Transverse colon (tissue), 4 donors: ENCODE data around the gene MKLN1. TPM values are rescaled to one million over a fixed set of nuclear protein-coding genes. Genes with fewer than 3 reads are reported as not detected.

ENCODE experiments used
- DNase-seq: peaks from one replicate; pipeline ENCODE4 v3.0.0-alpha.2; 2019
- H3K27ac ChIP-seq, 4 donors: fragments of 200-600 bp; sonication (generic); 2 replicates each; pipeline ENCODE4 v1.5.1; 2016 to 2018; ENCODE audit warnings: inconsistent platforms in 4 of 4
- H3K27me3 ChIP-seq: fragments of 200-600 bp; sonication (generic); 2 replicates; pipeline ENCODE4 v1.5.1; 2017; ENCODE audit warnings: inconsistent platforms
- H3K36me3 ChIP-seq, 4 donors: fragments of 200-600 bp; sonication (generic); 2 replicates each; pipeline ENCODE4 v1.5.1; 2017 to 2019; ENCODE audit warnings: inconsistent platforms in 4 of 4
- H3K4me1 ChIP-seq, 4 donors: fragments of 200-600 bp; sonication (generic); 2 replicates each; pipeline ENCODE4 v1.5.1; 2017 to 2020; ENCODE audit warnings: inconsistent platforms in 4 of 4
- H3K4me3 ChIP-seq, 4 donors: fragments of 200-600 bp; sonication (generic); 1 replicate in 1 of 4; 2 replicates in 3 of 4; pipeline versions ENCODE4 v1.5.1 to v1.6.1; 2017 to 2019; ENCODE audit warnings: inconsistent platforms in 4 of 4
- H3K9me3 ChIP-seq, 2 donors: fragments of 200-600 bp; sonication (generic); 2 replicates each; pipeline ENCODE4 v1.5.1; 2017 to 2019; ENCODE audit warnings: inconsistent platforms in 2 of 2
- CTCF ChIP-seq, 5 experiments: fragments of 200-600 bp in 3 of 5; fragments of 450-650 bp in 2 of 5; sonication (generic) in 3 of 5; IDR thresholded peaks; 1 replicate in 2 of 5; 2 replicates in 3 of 5; pipeline ENCODE4 v1.5.1; 2016 to 2017; ENCODE audit warnings: antibody characterized with exemption in 5 of 5, inconsistent platforms in 3 of 5, mild to moderate bottlenecking in 2 of 5, moderate library complexity in 1 of 5
- EP300 ChIP-seq: sonication (generic); formaldehyde crosslinking; IDR thresholded peaks from one replicate; pipeline ENCODE4 v1.6.1; 2017; ENCODE audit warnings: antibody characterized with exemption, low read depth
- POLR2A ChIP-seq: fragments of 450-650 bp; IDR thresholded peaks from one replicate; pipeline ENCODE4 v1.6.1; 2016; ENCODE audit warnings: antibody characterized with exemption, mild to moderate bottlenecking, moderate library complexity
- POLR2AphosphoS5 ChIP-seq, 3 donors: sonication (generic); formaldehyde crosslinking; IDR thresholded peaks; one replicate each; pipeline ENCODE4 v1.6.1; 2016; ENCODE audit warnings: antibody characterized with exemption in 3 of 3
- WGBS, 2 donors: methylation state at CpG; one replicate each; pipeline ENCODE4 v1.1.5; 2018; ENCODE audit warnings: low coverage in 1 of 2; 5-methylcytosine and 5-hydroxymethylcytosine counted together
- in situ Hi-C, 4 donors: fragments of 200-750 bp; cut with MboI; loops; one replicate each; pipeline versions ENCODE4 v1.15.0 to v1.15.1; 2017; ENCODE audit warnings: low sequenced_read_pairs in 3 of 4, low pct_ligation_motif_present in 1 of 4, low pct_unique_long_range_greater_than_20kb in 1 of 4
- intact Hi-C: fragments of 100-400 bp; cut with DNase I; formaldehyde crosslinking; loops from one replicate; pipeline ENCODE4 v1.15.1; 2023; ENCODE audit warnings: low total_unique reads
- total RNA-seq, 4 donors: library from RNA; depleted of rRNA; stranded (reverse); fragments of >200 nt; gene quantifications; one replicate each; pipeline ENCODE4 v1.1.0, GENCODE V29; 2016

MKLN1 gene
- total RNA-seq, 4 donors from 2014 or later = 30.7 to 87.0 (median 48.6) TPM

GRCh38 chr7:131499801-131500200 is 172.1 kb downstream of the MKLN1 start:
- in situ Hi-C loops (no loop called here), intact Hi-C loops (no loop called here)
- no peaks in the 10 kb centered on the region for H3K9me3 ChIP-seq
- peaks cover 0 to 14% (median 7%) of the 10 kb centered on the region in 4 donors for H3K4me1 ChIP-seq
- H3K4me3 ChIP-seq = no peak overlapping the region
- TF ChIP-seq POLR2AphosphoS5 (IDR thresholded peaks at IDR 0.05) (no peak), POLR2A (no peak), CTCF (IDR thresholded peaks at IDR 0.05) (no peak), EP300 (no peak)
- H3K27ac ChIP-seq = no peak overlapping the region
- H3K36me3 ChIP-seq = no peaks in the 10 kb centered on the region
- 89 to 93% methylated on average over 3 to 6 of the region's 6 CpGs for WGBS, 2 donors
- H3K27me3 ChIP-seq = no peaks in the 10 kb centered on the region
- DNase-seq = no peak

GRCh38 chr7:131500357-131500756 is 172.7 kb downstream of the MKLN1 start:
- in situ Hi-C loops = no loop called here
- Histone ChIP-seq H3K27ac (no peak overlapping the region), H3K4me3 (no peak overlapping the region), H3K4me1 (peaks cover 0 to 14% (median 7%) of the 10 kb centered on the region in 4 donors), H3K36me3 (no peaks in the 10 kb centered on the region), H3K27me3 (no peaks in the 10 kb centered on the region), H3K9me3 (no peaks in the 10 kb centered on the region)
- intact Hi-C loops = no loop called here
- WGBS, 2 donors = 94% methylated on average over 1 of the region's 1 CpG; no CpG with 5 or more reads in 1 of the 2 donors
- DNase-seq = no peak
- TF ChIP-seq EP300 (no peak), CTCF (IDR thresholded peaks at IDR 0.05) (no peak), POLR2A (no peak), POLR2AphosphoS5 (IDR thresholded peaks at IDR 0.05) (no peak)

DNA sequence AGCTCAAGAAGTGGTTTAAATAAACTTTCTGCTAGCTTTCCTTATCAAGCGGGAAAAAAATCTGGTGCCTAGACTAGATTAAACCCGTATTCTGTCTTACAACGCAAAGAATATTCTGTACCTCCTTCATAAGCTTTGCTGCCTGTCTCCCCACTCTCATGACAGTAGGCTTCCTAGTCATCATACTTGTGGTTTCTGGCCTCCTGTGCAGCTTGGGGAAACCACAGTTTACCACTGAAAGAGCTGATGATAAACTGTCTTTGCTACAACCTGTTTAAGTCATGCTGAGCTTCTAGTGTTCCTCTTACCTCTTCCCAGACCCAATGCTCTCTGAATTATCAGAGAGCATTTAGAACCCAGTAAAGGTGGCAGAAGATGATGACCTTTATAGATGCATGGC is 173.7 kb downstream of the MKLN1 start:
- TF ChIP-seq POLR2A (no peak), EP300 (no peak), CTCF (IDR thresholded peaks at IDR 0.05) (no peak), POLR2AphosphoS5 (IDR thresholded peaks at IDR 0.05) (no peak)
- no peak overlapping the region for H3K27ac ChIP-seq
- H3K27me3 ChIP-seq = no peaks in the 10 kb centered on the region
- H3K4me3 ChIP-seq = no peak overlapping the region
- H3K4me1 ChIP-seq = peaks cover 0 to 14% (median 7%) of the 10 kb centered on the region in 4 donors
- intact Hi-C loops (no loop called here), in situ Hi-C loops (no loop called here)
- 69 to 76% methylated on average over 3 of the region's 3 CpGs for WGBS, 2 donors
- H3K36me3 ChIP-seq = no peaks in the 10 kb centered on the region
- no peak for DNase-seq
- no peaks in the 10 kb centered on the region for H3K9me3 ChIP-seq

GRCh38 chr7:131501930-131502685 is 174.4 kb downstream of the MKLN1 start:
- no peaks in the 10 kb centered on the region for H3K27me3 ChIP-seq

More at GRCh38 chr7:131501930-131502685, 174.4 kb downstream of the MKLN1 start:
- no peaks in the 10 kb centered on the region for H3K9me3 ChIP-seq
- H3K4me1 ChIP-seq = peaks cover 0 to 14% (median 7%) of the 10 kb centered on the region in 4 donors
- DNase-seq = no peak
- TF ChIP-seq CTCF (IDR thresholded peaks at IDR 0.05) (no peak), POLR2AphosphoS5 (IDR thresholded peaks at IDR 0.05) (no peak), POLR2A (no peak), EP300 (no peak)
- no peak overlapping the region for H3K4me3 ChIP-seq
- no peaks in the 10 kb centered on the region for H3K36me3 ChIP-seq
- in situ Hi-C loops = no loop called here
- 80 to 85% methylated on average over 1 to 14 of the region's 14 CpGs for WGBS, 2 donors
- no peak overlapping the region for H3K27ac ChIP-seq
- intact Hi-C loops = no loop called here
